ENCODE results near the gene NRARP. TPM values are rescaled to one million over a fixed set of nuclear protein-coding genes. Genes with fewer than 3 reads are reported as not detected.
A peak's percentile ranks its signal among the peaks of the same experiment; 100 is the strongest.

The NRARP gene
- total and polyA plus RNA-seq, 2 experiments from 2014 or later: 0.32 TPM; not detected in 1

GRCh38 chr9:137300567-137301080 is 1.4 kb downstream of the NRARP start:
- no peak overlapping the region for H3K27ac ChIP-seq
- 0 to 4% methylated on average over 18 to 25 of the region's 25 CpGs for whole genome bisulfite sequencing, 2 experiments (ENCODE audit: low coverage in 1 of 2, low lambda C conversion rate in 2 of 2, missing lambda C conversion rate in 2 of 2)
- peak; percentile 88 for TF ChIP-seq EZH2 (IDR thresholded peaks at IDR 0.05; ENCODE audit: insufficient read depth, poor library complexity, severe bottlenecking)
- no peak for TF ChIP-seq EZH2phosphoT487 (IDR thresholded peaks at IDR 0.05; ENCODE audit: insufficient read depth, low read depth)
- no peaks in the 10 kb centered on the region for H3K79me2 ChIP-seq (ENCODE audit: insufficient read depth)
- H3K9ac ChIP-seq: no peak overlapping the region
- in situ Hi-C loops (cut with MboI): no loop called here
- no peaks in the 10 kb centered on the region for H3K36me3 ChIP-seq (ENCODE audit: low read depth)
- no peaks in the 10 kb centered on the region for H3K9me3 ChIP-seq (ENCODE audit: low read depth)
- H3K4me1 ChIP-seq (ENCODE audit: insufficient read depth): no peaks in the 10 kb centered on the region
- H3F3A ChIP-seq (ENCODE audit: insufficient read depth): no peaks in the 10 kb centered on the region
- peak overlapping the region; percentile 48 for H3K4me2 ChIP-seq (ENCODE audit: unreplicated experiment)
- H3K9me2 ChIP-seq (ENCODE audit: insufficient read depth): no peaks in the 10 kb centered on the region
- H3K4me3 ChIP-seq: peak overlapping the region; percentile 58
- H3K27me3 ChIP-seq (replicated peaks; ENCODE audit: insufficient read depth): peaks cover 41% of the 10 kb centered on the region
- H2AFZ ChIP-seq: peak overlapping the region; percentile 38; the same call in 1 of the 2 replicates
- H4K20me1 ChIP-seq (ENCODE audit: insufficient read depth): no peaks in the 10 kb centered on the region
- DNase-seq: no peak

- no peak for DNase-seq
- Histone ChIP-seq H3K9ac (no peak overlapping the region), H3K27me3 (replicated peaks; ENCODE audit: insufficient read depth) (peaks cover 41% of the 10 kb centered on the region), H3K79me2 (ENCODE audit: insufficient read depth) (no peaks in the 10 kb centered on the region), H3K4me3 (no peak overlapping the region), H3K4me2 (ENCODE audit: unreplicated experiment) (no peak overlapping the region), H3K36me3 (ENCODE audit: low read depth) (no peaks in the 10 kb centered on the region), H3K27ac (no peak overlapping the region), H3K4me1 (ENCODE audit: insufficient read depth) (no peaks in the 10 kb centered on the region), H3K9me2 (ENCODE audit: insufficient read depth) (no peaks in the 10 kb centered on the region), H3F3A (ENCODE audit: insufficient read depth) (no peaks in the 10 kb centered on the region), H4K20me1 (ENCODE audit: insufficient read depth) (no peaks in the 10 kb centered on the region), H2AFZ (no peak overlapping the region), H3K9me3 (ENCODE audit: low read depth) (no peaks in the 10 kb centered on the region)
- 15% methylated on average over 16 of the region's 16 CpGs for WGBS, 2 experiments (ENCODE audit: low coverage in 1 of 2, low lambda C conversion rate in 2 of 2, missing lambda C conversion rate in 2 of 2)
- in situ Hi-C loops (cut with MboI): loop anchor here (10.0 kb wide), 1 partner anchor 105 kb away; no protein-coding TSS in a partner anchor
- TF ChIP-seq EZH2 (IDR thresholded peaks at IDR 0.05; ENCODE audit: insufficient read depth, poor library complexity, severe bottlenecking) (peak; percentile 28), EZH2phosphoT487 (IDR thresholded peaks at IDR 0.05; ENCODE audit: insufficient read depth, low read depth) (no peak)
These were observed 2.1 kb downstream of the NRARP start for GRCh38 chr9:137299938-137300337.

DNA sequence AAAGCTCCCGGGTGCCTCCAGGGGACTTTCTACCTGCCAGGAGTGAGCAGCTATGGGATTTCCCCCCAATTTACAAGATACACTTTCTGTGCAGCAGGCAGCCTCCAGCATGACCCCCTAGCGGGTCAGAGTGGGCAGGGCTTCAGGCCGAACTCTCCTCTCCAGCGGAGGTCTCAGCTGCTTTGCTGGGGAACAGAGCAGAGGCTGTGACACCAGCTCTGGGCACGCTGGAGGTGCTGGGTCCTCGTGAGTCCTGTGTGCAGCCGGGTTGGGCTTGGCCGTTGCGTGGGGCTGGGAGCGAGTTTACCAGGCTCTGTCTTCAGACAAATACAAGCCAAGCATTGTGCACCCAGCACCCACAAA is 2.9 kb downstream of the NRARP start:
- Histone ChIP-seq H3K9me3 (ENCODE audit: low read depth) (no peaks in the 10 kb centered on the region), H3K4me2 (ENCODE audit: unreplicated experiment) (no peak overlapping the region), H3K4me3 (no peak overlapping the region), H3K4me1 (ENCODE audit: insufficient read depth) (no peaks in the 10 kb centered on the region), H3K9me2 (ENCODE audit: insufficient read depth) (no peaks in the 10 kb centered on the region), H3F3A (ENCODE audit: insufficient read depth) (no peaks in the 10 kb centered on the region), H3K27me3 (replicated peaks; ENCODE audit: insufficient read depth) (peaks cover 41% of the 10 kb centered on the region), H3K79me2 (ENCODE audit: insufficient read depth) (no peaks in the 10 kb centered on the region), H2AFZ (no peak overlapping the region), H4K20me1 (ENCODE audit: insufficient read depth) (no peaks in the 10 kb centered on the region), H3K36me3 (ENCODE audit: low read depth) (no peaks in the 10 kb centered on the region), H3K27ac (no peak overlapping the region), H3K9ac (no peak overlapping the region)
- TF ChIP-seq EZH2 (IDR thresholded peaks at IDR 0.05; ENCODE audit: insufficient read depth, poor library complexity, severe bottlenecking) (no peak), EZH2phosphoT487 (IDR thresholded peaks at IDR 0.05; ENCODE audit: insufficient read depth, low read depth) (no peak)
- DNase-seq: no peak
- 25 to 27% methylated on average over 10 of the region's 10 CpGs for WGBS, 2 experiments (ENCODE audit: low coverage in 1 of 2, low lambda C conversion rate in 2 of 2, missing lambda C conversion rate in 2 of 2)
- in situ Hi-C loops (cut with MboI): loop anchor here (10.0 kb wide), 1 partner anchor 106 kb away; no protein-coding TSS in a partner anchor

- H3K4me2 ChIP-seq (ENCODE audit: unreplicated experiment): no peak overlapping the region
- no peaks in the 10 kb centered on the region for H3K79me2 ChIP-seq (ENCODE audit: insufficient read depth)
- no peak overlapping the region for H3K9ac ChIP-seq
- peak; percentile 46 for DNase-seq
- no peaks in the 10 kb centered on the region for H3F3A ChIP-seq (ENCODE audit: insufficient read depth)
- H3K27me3 ChIP-seq (replicated peaks; ENCODE audit: insufficient read depth): peaks cover 41% of the 10 kb centered on the region
- H3K9me2 ChIP-seq (ENCODE audit: insufficient read depth): no peaks in the 10 kb centered on the region
- no peak overlapping the region for H2AFZ ChIP-seq
- TF ChIP-seq EZH2phosphoT487 (IDR thresholded peaks at IDR 0.05; ENCODE audit: insufficient read depth, low read depth) (no peak), EZH2 (IDR thresholded peaks at IDR 0.05; ENCODE audit: insufficient read depth, poor library complexity, severe bottlenecking) (no peak)
- H3K9me3 ChIP-seq (ENCODE audit: low read depth): no peaks in the 10 kb centered on the region
- H3K4me1 ChIP-seq (ENCODE audit: insufficient read depth): no peaks in the 10 kb centered on the region
- WGBS, 2 experiments (ENCODE audit: low coverage in 1 of 2, low lambda C conversion rate in 2 of 2, missing lambda C conversion rate in 2 of 2): 21 to 25% methylated on average over 24 of the region's 24 CpGs
- no peaks in the 10 kb centered on the region for H3K36me3 ChIP-seq (ENCODE audit: low read depth)
- no peak overlapping the region for H3K4me3 ChIP-seq
- H3K27ac ChIP-seq: no peak overlapping the region
- in situ Hi-C loops (cut with MboI): loop anchor here (10.0 kb wide), 1 partner anchor 106 kb away; no protein-coding TSS in a partner anchor
- H4K20me1 ChIP-seq (ENCODE audit: insufficient read depth): no peaks in the 10 kb centered on the region
These were observed 3.5 kb downstream of the NRARP start for GRCh38 chr9:137298401-137299202.

All from GM23248 (cell line).